Measurements from ENCODE around the gene ADGRG1. TPM values are rescaled to one million over a fixed set of nuclear protein-coding genes. Genes with fewer than 3 reads are reported as not detected.

ADGRG1 gene
- total RNA-seq, 1 experiment from 2014 or later = 2.0 TPM

GRCh38 chr16:57630407-57630797, 2.0 kb downstream of the ADGRG1 start:
- TF ChIP-seq, protein P1, sequence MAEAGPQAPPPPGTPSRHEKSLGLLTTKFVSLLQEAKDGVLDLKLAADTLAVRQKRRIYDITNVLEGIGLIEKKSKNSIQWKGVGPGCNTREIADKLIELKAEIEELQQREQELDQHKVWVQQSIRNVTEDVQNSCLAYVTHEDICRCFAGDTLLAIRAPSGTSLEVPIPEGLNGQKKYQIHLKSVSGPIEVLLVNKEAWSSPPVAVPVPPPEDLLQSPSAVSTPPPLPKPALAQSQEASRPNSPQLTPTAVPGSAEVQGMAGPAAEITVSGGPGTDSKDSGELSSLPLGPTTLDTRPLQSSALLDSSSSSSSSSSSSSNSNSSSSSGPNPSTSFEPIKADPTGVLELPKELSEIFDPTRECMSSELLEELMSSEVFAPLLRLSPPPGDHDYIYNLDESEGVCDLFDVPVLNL (CRISPR knock-in tag; IDR thresholded peaks at IDR 0.05; ENCODE audit: borderline replicate concordance, low read depth) = no peak
- TF ChIP-seq FOXP1 (CRISPR knock-in tag; IDR thresholded peaks at IDR 0.05; ENCODE audit: borderline replicate concordance) (no peak), ZNF138 (CRISPR knock-in tag; conservative IDR thresholded peaks at IDR 0.05) (no peak), CREM (CRISPR knock-in tag; IDR thresholded peaks at IDR 0.05) (no peak), FOXK1 (CRISPR knock-in tag; IDR thresholded peaks at IDR 0.05) (no peak), NFYB (CRISPR knock-in tag; conservative IDR thresholded peaks at IDR 0.05; ENCODE audit: low read depth) (no peak), ESRRA (CRISPR knock-in tag; IDR thresholded peaks at IDR 0.05; ENCODE audit: borderline replicate concordance) (no peak), ZNF416 (CRISPR knock-in tag; IDR thresholded peaks at IDR 0.05) (no peak), RORB (CRISPR knock-in tag; IDR thresholded peaks at IDR 0.05) (no peak), CREB1 (CRISPR knock-in tag; IDR thresholded peaks at IDR 0.05) (no peak), PRRX2 (CRISPR knock-in tag; IDR thresholded peaks at IDR 0.05) (no peak), SOX15 (CRISPR knock-in tag; IDR thresholded peaks at IDR 0.05) (no peak), HMGXB4 (CRISPR knock-in tag; IDR thresholded peaks at IDR 0.05) (no peak)
- TF ChIP-seq, protein P2, sequence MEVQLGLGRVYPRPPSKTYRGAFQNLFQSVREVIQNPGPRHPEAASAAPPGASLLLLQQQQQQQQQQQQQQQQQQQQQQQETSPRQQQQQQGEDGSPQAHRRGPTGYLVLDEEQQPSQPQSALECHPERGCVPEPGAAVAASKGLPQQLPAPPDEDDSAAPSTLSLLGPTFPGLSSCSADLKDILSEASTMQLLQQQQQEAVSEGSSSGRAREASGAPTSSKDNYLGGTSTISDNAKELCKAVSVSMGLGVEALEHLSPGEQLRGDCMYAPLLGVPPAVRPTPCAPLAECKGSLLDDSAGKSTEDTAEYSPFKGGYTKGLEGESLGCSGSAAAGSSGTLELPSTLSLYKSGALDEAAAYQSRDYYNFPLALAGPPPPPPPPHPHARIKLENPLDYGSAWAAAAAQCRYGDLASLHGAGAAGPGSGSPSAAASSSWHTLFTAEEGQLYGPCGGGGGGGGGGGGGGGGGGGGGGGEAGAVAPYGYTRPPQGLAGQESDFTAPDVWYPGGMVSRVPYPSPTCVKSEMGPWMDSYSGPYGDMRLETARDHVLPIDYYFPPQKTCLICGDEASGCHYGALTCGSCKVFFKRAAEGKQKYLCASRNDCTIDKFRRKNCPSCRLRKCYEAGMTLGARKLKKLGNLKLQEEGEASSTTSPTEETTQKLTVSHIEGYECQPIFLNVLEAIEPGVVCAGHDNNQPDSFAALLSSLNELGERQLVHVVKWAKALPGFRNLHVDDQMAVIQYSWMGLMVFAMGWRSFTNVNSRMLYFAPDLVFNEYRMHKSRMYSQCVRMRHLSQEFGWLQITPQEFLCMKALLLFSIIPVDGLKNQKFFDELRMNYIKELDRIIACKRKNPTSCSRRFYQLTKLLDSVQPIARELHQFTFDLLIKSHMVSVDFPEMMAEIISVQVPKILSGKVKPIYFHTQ (CRISPR knock-in tag; IDR thresholded peaks at IDR 0.05) = no peak
- TF ChIP-seq, protein P3, sequence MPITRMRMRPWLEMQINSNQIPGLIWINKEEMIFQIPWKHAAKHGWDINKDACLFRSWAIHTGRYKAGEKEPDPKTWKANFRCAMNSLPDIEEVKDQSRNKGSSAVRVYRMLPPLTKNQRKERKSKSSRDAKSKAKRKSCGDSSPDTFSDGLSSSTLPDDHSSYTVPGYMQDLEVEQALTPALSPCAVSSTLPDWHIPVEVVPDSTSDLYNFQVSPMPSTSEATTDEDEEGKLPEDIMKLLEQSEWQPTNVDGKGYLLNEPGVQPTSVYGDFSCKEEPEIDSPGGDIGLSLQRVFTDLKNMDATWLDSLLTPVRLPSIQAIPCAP (CRISPR knock-in tag; IDR thresholded peaks at IDR 0.05) = no peak
- TF ChIP-seq, protein P4, sequence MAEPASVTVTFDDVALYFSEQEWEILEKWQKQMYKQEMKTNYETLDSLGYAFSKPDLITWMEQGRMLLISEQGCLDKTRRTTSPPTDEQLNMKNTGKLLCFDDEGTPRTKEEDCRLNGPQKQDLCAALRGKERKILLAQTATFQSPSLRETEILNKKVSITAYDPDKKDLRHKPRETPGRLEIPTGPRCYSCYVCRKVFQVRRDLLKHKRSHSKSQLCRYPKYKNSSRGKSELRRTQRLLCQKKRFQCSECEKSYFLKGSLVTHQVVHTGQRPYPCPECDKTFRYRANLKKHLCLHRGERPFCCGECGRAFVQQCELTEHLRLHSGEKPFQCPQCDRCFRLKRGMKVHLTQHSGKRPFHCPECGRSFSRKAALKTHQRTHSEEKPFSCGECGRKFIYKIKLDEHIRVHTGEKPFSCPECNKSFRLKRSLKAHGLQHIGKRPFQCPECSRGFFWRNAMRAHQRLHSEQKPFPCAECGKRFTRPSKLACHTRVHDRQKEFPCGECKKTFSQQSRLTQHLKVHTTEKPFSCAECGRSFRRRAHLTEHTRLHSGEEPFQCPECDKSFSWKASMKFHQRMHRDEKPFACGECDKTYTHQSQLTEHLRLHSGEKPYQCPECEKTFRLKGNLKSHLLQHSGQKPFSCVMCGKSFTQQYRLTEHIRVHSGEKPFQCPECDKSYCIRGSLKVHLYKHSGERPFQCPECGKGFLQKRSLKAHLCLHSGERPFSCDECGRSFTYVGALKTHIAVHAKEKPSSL (CRISPR knock-in tag; conservative IDR thresholded peaks at IDR 0.05) = no peak
- TF ChIP-seq, protein P5, sequence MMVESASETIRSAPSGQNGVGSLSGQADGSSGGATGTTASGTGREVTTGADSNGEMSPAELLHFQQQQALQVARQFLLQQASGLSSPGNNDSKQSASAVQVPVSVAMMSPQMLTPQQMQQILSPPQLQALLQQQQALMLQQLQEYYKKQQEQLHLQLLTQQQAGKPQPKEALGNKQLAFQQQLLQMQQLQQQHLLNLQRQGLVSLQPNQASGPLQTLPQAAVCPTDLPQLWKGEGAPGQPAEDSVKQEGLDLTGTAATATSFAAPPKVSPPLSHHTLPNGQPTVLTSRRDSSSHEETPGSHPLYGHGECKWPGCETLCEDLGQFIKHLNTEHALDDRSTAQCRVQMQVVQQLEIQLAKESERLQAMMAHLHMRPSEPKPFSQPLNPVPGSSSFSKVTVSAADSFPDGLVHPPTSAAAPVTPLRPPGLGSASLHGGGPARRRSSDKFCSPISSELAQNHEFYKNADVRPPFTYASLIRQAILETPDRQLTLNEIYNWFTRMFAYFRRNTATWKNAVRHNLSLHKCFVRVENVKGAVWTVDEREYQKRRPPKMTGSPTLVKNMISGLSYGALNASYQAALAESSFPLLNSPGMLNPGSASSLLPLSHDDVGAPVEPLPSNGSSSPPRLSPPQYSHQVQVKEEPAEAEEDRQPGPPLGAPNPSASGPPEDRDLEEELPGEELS (CRISPR knock-in tag; IDR thresholded peaks at IDR 0.05) = no peak
- POLR2A ChIA-PET = no interaction called here

More at GRCh38 chr16:57630407-57630797, 2.0 kb downstream of the ADGRG1 start:
- Mint-ChIP-seq H3K4me3 (no peak overlapping the region), H3K9me3 (no peaks in the 10 kb centered on the region), H3K36me3 (no peaks in the 10 kb centered on the region), H3K27ac (no peak overlapping the region), H3K27me3 (ENCODE audit: low read depth) (no peaks in the 10 kb centered on the region; the same call in 1 of the 2 replicates), H3K4me1 (peaks cover 22% of the 10 kb centered on the region)
- CTCF ChIA-PET = interaction anchor here (0.6 to 1.4 kb wide), 4 partner anchors 8 to 20 kb away, joined by 3 to 8 read pairs (median 3); no protein-coding TSS in a partner anchor
- ATAC-seq (no peak), DNase-seq (ENCODE audit: low spot score) (no peak)
